Stimulated activated naive CD4-positive, alpha-beta T cell treated with Interleukin-2 at 50 U/mL for 16 hours (primary cell): Measurements from ENCODE around the gene LARGE2.
A peak's percentile ranks its signal among the peaks of the same experiment; 100 is the strongest.

Experiments used
- DNase-seq: peaks from one replicate; lab custom pipeline; 2025; lab: John Stamatoyannopoulos, UW

The LARGE2 gene

GRCh38 chr11:45917286-45917622 is 5.2 kb upstream of the LARGE2 start:
- peak; percentile 46 for DNase-seq

GRCh38 chr11:45917623-45918330 is 4.7 kb upstream of the LARGE2 start, which contains the start of gene PEX16:
Gene PEX16, minus strand, starts transcription at chr11:45917877. Its CDS starts 66 bp downstream, at chr11:45917811.
- DNase-seq: peak; percentile 97

GRCh38 chr11:45918331-45918941 is 4.0 kb upstream of the LARGE2 start:
- DNase-seq: peak; percentile 67

- no peak for DNase-seq
Observed at GRCh38 chr11:45918962-45919675, 3.3 kb upstream of the LARGE2 start.

DNA sequence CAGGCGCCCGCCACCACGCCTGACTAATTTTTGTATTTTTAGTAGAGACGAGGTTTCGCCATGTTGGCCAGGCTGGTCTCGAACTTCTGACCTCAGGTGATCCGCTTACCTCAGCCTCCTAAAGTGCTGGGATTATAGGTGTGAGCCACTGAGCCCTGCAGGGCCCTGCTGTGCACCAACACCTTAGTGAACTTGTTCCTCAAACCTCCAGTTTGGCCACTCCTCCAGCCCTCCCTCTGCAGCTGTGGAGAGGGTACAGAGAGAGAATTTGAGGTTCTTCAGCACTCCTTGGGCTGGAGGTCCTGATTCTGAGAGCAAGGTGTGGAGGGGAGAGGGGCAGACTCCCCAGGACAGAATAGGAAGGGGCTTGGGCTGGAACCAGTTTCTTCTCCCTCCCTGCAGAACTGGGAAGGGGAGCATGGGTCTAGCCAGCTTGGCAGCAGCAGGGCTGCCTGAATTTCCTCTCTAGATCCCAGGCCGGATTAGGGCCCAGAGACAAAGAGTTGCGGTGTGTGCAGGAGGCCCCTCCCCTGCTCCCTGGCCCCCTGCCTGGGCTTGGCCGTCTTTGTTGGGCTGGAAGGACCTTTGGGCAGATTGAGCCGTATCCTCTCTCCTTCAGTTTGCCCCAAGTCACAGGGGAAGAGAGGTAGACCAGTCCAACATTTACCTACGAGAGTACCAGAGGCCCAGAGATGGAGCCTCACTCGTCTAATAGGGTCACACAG is 2.5 kb upstream of the LARGE2 start:
- DNase-seq: no peak

DNA sequence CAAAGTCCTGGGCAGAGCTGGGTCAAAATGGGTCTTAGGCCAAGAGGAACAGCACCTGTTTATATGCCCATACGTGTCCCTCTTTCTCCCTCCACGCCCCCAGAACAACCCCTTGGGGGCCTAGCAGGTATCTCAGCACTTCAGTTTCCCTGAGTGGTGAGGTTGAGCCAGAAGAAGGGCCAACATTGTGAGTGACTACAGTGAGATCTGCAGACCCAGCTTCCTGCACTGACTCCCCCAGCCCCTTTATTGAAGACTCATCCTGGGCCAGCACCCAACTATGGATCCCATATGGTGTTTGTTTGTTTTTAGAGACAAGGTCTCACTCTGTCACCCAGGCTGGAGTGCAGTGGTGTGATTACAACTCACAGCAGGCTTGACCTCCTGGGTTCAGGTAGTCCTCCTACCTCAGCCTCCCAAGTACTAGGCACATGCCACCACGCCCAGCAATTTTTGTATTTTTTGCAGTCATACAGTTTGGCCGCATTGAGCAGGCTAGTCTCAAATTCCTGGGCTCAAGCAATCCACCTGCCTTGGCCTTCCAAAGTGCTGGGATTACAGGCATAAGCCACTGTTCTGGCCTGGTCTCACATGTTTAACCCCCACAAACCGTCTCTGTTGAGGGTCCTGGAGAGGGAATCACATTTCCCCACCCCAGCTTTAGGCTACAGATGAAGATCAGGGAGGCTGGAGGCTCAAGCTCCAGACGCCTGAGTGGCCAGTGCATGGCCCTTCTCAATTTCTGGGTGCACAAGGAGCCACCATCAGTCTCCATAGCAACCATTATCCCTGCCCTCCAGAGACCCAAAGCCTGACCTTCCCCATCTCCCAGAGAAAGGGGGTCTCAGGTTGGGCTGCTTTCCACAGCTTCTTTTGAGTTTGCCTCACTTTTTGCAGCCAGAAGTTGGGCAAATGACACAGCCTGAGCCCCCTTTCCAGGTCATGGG is 1.7 kb upstream of the LARGE2 start:
- no peak for DNase-seq

DNA sequence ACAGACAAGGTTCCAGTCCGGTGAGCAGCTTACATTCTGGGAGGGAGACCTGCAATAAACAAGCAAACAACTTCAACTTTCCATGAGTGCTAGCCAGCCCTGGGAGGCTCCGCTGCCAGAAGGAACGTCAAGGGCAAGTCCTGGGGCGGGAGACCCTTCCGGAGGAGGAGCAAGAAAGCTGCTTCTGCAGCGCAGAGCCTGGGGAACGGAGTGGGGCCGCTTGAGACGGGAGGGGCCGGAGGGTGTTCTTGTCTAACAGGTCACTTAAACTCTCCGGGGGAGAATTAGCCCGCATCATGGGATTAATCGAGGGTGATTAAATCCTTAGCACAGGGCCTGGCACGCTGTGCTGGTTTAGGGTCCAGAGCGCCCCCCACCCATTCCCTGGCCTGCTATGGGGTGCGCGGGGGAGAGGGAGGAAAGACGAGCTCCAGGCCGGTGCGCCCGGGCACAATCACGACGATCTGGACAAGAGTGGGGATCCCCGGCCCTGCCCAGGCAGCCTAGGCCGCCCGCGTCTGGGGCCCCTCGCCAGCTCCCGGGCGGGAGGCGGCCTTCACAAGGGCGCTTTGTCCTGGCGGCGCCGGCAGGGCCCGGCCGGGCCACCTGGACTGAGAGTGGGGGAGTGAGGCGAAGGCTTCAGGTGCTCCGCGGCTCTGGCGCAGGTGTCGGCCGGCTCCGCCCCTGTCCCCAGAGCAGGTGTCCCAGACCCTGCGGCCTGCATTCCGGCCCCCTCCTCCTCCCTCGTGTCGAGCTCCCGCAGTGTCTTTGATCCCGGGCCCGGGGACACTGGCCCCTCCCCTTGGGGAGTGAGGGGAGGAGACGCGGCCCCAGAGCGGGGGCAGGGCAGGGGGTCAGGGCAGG is 663 bp upstream of the LARGE2 start:
- no peak for DNase-seq

DNA sequence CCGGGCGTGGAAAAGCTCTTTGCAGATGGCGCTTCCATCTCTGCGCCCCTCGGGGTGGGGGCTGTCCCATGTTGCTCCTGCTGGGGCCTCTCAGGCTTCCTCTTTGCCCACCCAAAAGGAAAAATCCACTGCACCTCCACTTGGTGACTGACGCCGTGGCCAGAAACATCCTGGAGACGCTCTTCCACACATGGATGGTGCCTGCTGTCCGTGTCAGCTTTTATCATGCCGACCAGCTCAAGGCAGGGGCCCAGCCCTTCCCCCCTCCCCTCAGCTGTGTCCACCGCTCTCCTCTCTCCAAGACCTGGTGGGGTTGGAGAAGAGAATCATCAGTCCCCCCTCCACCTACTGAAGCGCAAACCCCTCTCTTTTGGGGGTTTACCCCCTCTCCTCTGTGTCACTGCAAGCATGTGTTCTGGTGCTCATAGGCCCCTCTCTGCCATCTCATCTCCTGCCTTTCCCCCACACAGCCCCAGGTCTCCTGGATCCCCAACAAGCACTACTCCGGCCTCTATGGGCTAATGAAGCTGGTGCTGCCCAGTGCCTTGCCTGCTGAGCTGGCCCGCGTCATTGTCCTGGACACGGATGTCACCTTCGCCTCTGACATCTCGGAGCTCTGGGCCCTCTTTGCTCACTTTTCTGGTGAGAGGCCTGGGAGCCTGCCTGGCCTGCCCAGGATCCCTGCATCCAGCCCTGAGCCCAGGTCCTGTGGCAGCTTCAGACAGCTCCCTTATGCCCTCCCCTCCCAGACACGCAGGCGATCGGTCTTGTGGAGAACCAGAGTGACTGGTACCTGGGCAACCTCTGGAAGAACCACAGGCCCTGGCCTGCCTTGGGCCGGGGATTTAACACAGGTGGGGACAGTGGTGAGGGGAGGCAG is 1.8 kb downstream of the LARGE2 start:
- no peak for DNase-seq

GRCh38 chr11:45924927-45925326 is 2.5 kb downstream of the LARGE2 start:
- DNase-seq: no peak

DNA sequence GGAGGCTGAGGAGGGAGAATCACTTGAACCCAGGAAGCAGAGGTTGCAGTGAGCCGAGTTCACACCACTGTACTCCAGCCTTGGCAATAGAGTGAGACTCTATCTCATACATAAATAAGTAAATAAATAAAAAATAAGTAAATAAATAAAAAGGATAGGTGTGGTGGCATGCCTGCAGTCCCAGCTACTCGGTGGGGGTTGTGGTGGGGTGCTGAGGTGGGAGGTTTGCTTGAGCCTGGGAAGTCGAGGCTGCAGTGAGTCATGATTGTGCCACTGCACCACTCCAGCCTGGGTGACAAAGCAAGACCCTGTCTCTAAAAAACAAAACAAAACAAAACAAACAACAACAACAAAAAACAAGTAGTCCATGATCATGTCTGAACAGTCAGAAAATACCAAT is 3.1 kb downstream of the LARGE2 start:
- no peak for DNase-seq

GRCh38 chr11:45926001-45926401 is 3.5 kb downstream of the LARGE2 start:
- DNase-seq: no peak

DNA sequence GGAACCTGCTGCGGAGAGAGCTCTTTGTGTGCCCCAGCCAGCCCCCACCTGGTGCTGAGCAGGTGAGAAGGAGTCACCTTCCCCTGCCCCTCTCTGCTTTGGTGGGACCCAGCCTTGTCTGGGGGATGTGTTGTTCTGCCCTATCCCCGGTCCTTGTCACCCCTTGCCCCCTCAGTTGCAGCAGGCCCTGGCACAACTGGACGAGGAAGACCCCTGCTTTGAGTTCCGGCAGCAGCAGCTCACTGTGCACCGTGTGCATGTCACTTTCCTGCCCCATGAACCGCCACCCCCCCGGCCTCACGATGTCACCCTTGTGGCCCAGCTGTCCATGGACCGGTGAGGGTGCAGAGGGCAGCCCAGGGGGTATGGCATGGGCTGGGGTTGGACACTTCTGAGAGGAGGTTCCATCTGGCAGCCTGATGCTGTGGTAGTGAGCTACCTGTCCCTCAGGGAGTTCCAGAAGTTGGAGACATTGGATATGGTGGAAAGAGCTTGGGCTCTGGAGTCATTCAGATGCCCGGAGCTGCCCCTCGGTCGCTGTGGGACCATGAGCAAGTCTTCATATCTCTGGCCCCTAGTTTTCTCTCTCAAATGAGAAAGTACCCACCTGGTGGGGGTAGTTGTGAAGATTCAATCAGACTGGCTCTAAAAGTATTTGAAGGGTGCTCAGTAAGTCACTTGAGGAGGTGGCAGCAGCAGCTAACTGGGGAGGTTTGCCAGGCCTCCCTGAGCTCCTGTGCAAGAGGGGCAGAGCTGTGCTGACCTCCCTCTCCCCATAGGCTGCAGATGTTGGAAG is 4.3 kb downstream of the LARGE2 start:
- DNase-seq: no peak

- DNase-seq: no peak
Observed at GRCh38 chr11:45927332-45927683, 4.9 kb downstream of the LARGE2 start.

DNA sequence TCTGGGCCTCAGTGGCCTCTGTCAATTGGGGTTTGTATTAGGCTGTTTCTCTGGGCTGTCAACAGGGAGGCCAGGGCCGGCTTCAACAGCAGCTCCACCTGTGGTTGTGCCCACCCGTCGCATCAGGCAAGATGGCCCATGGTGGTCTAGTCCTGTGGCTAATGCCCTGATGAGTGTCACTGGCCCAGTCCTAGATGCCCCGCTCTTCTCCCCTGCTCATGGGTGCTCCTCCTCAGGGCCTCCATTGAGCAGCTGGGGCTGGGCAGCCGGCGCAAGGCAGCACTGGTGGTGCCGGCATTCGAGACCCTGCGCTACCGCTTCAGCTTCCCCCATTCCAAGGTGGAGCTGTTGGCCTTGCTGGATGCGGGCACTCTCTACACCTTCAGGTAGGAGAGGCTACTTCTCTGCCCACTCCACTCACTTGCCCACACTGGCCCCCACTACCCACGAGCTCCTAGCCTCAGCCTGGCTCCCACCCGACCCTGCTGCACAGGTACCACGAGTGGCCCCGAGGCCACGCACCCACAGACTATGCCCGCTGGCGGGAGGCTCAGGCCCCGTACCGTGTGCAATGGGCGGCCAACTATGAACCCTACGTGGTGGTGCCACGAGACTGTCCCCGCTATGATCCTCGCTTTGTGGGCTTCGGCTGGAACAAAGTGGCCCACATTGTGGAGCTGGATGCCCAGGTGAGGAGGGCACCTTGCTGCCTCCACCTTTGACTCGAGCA is 5.4 kb downstream of the LARGE2 start:
- no peak for DNase-seq

GRCh38 chr11:45928535-45929215 is 6.2 kb downstream of the LARGE2 start:
- DNase-seq: no peak

DNA sequence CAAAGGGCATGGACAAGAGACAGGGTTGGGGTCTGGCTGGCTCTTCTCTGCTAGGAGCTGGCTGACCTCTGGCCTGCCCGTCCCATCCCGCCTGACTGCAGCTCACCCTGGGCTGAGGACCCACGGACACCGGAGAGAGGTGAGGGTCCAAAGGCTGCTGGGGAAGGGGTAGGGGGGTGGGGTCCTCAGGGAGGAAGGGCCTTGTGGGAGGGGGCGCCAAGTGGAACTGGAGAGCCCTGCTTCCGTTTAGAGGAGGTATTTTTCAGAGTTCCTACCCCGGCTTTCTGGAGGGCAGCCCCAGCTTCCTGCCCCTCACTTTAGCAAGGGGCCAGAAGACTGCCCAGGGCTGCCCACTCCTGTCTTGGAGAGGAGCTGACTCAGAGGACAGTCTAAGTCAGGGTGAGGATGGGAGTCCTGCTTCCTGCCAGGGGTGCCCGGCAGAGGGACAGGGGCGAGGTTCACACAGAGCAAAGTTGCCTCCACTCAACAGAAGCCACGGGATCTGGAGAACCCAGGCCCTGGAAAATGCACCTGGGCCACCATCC is 7.1 kb downstream of the LARGE2 start:
- no peak for DNase-seq
